Stimulated activated memory B cell treated with anti-CD40 and anti-IgM and Interleukin-4, amounts not matched to agents 10 μg/mL and 1 μg/mL and 100 μg/mL, for 72 hours (primary cell): ENCODE data around the gene MUC5B.

Experiments
- ATAC-seq: fragments of 150-1000 bp; cut with Tn5 transposase; 2 replicates; pipeline ENCODE4 v1.10.0; 2021
- H3K27ac Mint-ChIP-seq: one replicate; pipeline ENCODE4 v1.8.0; 2022; ENCODE audit warnings: mild to moderate bottlenecking, mixed read lengths
- H3K27me3 Mint-ChIP-seq: one replicate; pipeline ENCODE4 v1.8.0; 2022; ENCODE audit warnings: mixed read lengths
- H3K36me3 Mint-ChIP-seq: one replicate; pipeline ENCODE4 v1.8.0; 2022; ENCODE audit warnings: mixed read lengths
- H3K4me1 Mint-ChIP-seq: one replicate; pipeline ENCODE4 v1.8.0; 2022; ENCODE audit warnings: mixed read lengths
- H3K4me3 Mint-ChIP-seq: one replicate; pipeline ENCODE4 v1.8.0; 2022; ENCODE audit warnings: mild to moderate bottlenecking, moderate library complexity, mixed read lengths
- H3K9me3 Mint-ChIP-seq: one replicate; pipeline ENCODE4 v1.8.0; 2022; ENCODE audit warnings: mixed read lengths

The MUC5B gene

GRCh38 chr11:1221848-1222311, 986 bp upstream of the MUC5B start:
- H3K9me3 Mint-ChIP-seq, result peaks cover 3% of the 10 kb centered on the region
- no peaks in the 10 kb centered on the region for H3K4me1 Mint-ChIP-seq
- H3K27ac Mint-ChIP-seq, result no peak overlapping the region
- peaks cover 52% of the 10 kb centered on the region for H3K27me3 Mint-ChIP-seq
- ATAC-seq, result no peak
- H3K36me3 Mint-ChIP-seq, result no peaks in the 10 kb centered on the region
- H3K4me3 Mint-ChIP-seq, result no peak overlapping the region

- Mint-ChIP-seq H3K27me3 (peaks cover 36% of the 10 kb centered on the region), H3K9me3 (no peaks in the 10 kb centered on the region), H3K4me1 (no peaks in the 10 kb centered on the region), H3K4me3 (no peak overlapping the region), H3K36me3 (no peaks in the 10 kb centered on the region), H3K27ac (no peak overlapping the region)
- ATAC-seq, result no peak
Measured at GRCh38 chr11:1223346-1224110, 662 bp downstream of the MUC5B start.

- no peak for ATAC-seq
- no peak overlapping the region for H3K27ac Mint-ChIP-seq
- no peaks in the 10 kb centered on the region for H3K4me1 Mint-ChIP-seq
- no peaks in the 10 kb centered on the region for H3K36me3 Mint-ChIP-seq
- no peaks in the 10 kb centered on the region for H3K9me3 Mint-ChIP-seq
- peaks cover 32% of the 10 kb centered on the region for H3K27me3 Mint-ChIP-seq
- H3K4me3 Mint-ChIP-seq, result no peak overlapping the region
Measured at GRCh38 chr11:1224111-1224490, 1.2 kb downstream of the MUC5B start.

- no peak overlapping the region for H3K27ac Mint-ChIP-seq
- H3K4me3 Mint-ChIP-seq, result no peak overlapping the region
- no peaks in the 10 kb centered on the region for H3K4me1 Mint-ChIP-seq
- no peaks in the 10 kb centered on the region for H3K36me3 Mint-ChIP-seq
- ATAC-seq, result no peak
- H3K9me3 Mint-ChIP-seq, result no peaks in the 10 kb centered on the region
- H3K27me3 Mint-ChIP-seq, result peaks cover 32% of the 10 kb centered on the region
Measured at GRCh38 chr11:1224491-1225385, 1.9 kb downstream of the MUC5B start.

- peaks cover 40% of the 10 kb centered on the region for H3K27me3 Mint-ChIP-seq
- H3K9me3 Mint-ChIP-seq, result no peaks in the 10 kb centered on the region
- no peak for ATAC-seq
- H3K36me3 Mint-ChIP-seq, result no peaks in the 10 kb centered on the region
- no peak overlapping the region for H3K4me3 Mint-ChIP-seq
- H3K4me1 Mint-ChIP-seq, result no peaks in the 10 kb centered on the region
- no peak overlapping the region for H3K27ac Mint-ChIP-seq
Measured at GRCh38 chr11:1225386-1226225, 2.7 kb downstream of the MUC5B start.

GRCh38 chr11:1226226-1226985, 3.5 kb downstream of the MUC5B start:
- Mint-ChIP-seq H3K4me1 (no peaks in the 10 kb centered on the region), H3K36me3 (no peaks in the 10 kb centered on the region), H3K4me3 (no peak overlapping the region), H3K9me3 (no peaks in the 10 kb centered on the region), H3K27me3 (peaks cover 38% of the 10 kb centered on the region), H3K27ac (no peak overlapping the region)
- no peak for ATAC-seq

- Mint-ChIP-seq H3K4me3 (no peak overlapping the region), H3K27ac (no peak overlapping the region), H3K4me1 (no peaks in the 10 kb centered on the region), H3K27me3 (peaks cover 32% of the 10 kb centered on the region), H3K9me3 (no peaks in the 10 kb centered on the region), H3K36me3 (no peaks in the 10 kb centered on the region)
- ATAC-seq, result no peak
Measured at GRCh38 chr11:1226986-1227550, 4.2 kb downstream of the MUC5B start.

GRCh38 chr11:1227551-1228100, 4.8 kb downstream of the MUC5B start:
- ATAC-seq, result no peak
- H3K27ac Mint-ChIP-seq, result no peak overlapping the region
- H3K4me3 Mint-ChIP-seq, result no peak overlapping the region
- no peaks in the 10 kb centered on the region for H3K4me1 Mint-ChIP-seq
- no peaks in the 10 kb centered on the region for H3K36me3 Mint-ChIP-seq
- H3K9me3 Mint-ChIP-seq, result no peaks in the 10 kb centered on the region
- peaks cover 32% of the 10 kb centered on the region for H3K27me3 Mint-ChIP-seq

- Mint-ChIP-seq H3K4me1 (no peaks in the 10 kb centered on the region), H3K4me3 (no peak overlapping the region), H3K36me3 (no peaks in the 10 kb centered on the region), H3K27ac (no peak overlapping the region), H3K9me3 (no peaks in the 10 kb centered on the region), H3K27me3 (peaks cover 26% of the 10 kb centered on the region)
- no peak for ATAC-seq
Measured at GRCh38 chr11:1228101-1228821, 5.4 kb downstream of the MUC5B start.

GRCh38 chr11:1228921-1229451, 6.1 kb downstream of the MUC5B start:
- Mint-ChIP-seq H3K9me3 (no peaks in the 10 kb centered on the region), H3K27ac (no peak overlapping the region), H3K27me3 (peaks cover 19% of the 10 kb centered on the region), H3K36me3 (no peaks in the 10 kb centered on the region), H3K4me3 (no peak overlapping the region), H3K4me1 (no peaks in the 10 kb centered on the region)
- no peak for ATAC-seq

- Mint-ChIP-seq H3K4me1 (no peaks in the 10 kb centered on the region), H3K4me3 (no peak overlapping the region), H3K27me3 (peaks cover 13% of the 10 kb centered on the region), H3K36me3 (no peaks in the 10 kb centered on the region), H3K9me3 (no peaks in the 10 kb centered on the region), H3K27ac (no peak overlapping the region)
- ATAC-seq, result no peak
Measured at GRCh38 chr11:1229471-1230120, 6.7 kb downstream of the MUC5B start.

- no peak for ATAC-seq
- H3K27ac Mint-ChIP-seq, result no peak overlapping the region
- no peaks in the 10 kb centered on the region for H3K9me3 Mint-ChIP-seq
- H3K27me3 Mint-ChIP-seq, result peaks cover 13% of the 10 kb centered on the region
- no peaks in the 10 kb centered on the region for H3K4me1 Mint-ChIP-seq
- no peaks in the 10 kb centered on the region for H3K36me3 Mint-ChIP-seq
- H3K4me3 Mint-ChIP-seq, result no peak overlapping the region
Measured at GRCh38 chr11:1230121-1230455, 7.2 kb downstream of the MUC5B start.
